Activated effector memory CD4-positive, alpha-beta T cell treated with anti-CD3 and anti-CD28 coated beads, Interleukin-2, amount 50 U/mL, for 16 hours (primary cell): ENCODE measurements around the gene EIF4ENIF1.
"Not testable (repeated sequence)": the region's sequence is repeated elsewhere in the genome, so short reads cannot be mapped to it uniquely, and the experiment has no call there.

Source experiments
- DNase-seq: peaks from one replicate; pipeline ENCODE4 v3.0.0-alpha.2; 2020

EIF4ENIF1 gene

DNA sequence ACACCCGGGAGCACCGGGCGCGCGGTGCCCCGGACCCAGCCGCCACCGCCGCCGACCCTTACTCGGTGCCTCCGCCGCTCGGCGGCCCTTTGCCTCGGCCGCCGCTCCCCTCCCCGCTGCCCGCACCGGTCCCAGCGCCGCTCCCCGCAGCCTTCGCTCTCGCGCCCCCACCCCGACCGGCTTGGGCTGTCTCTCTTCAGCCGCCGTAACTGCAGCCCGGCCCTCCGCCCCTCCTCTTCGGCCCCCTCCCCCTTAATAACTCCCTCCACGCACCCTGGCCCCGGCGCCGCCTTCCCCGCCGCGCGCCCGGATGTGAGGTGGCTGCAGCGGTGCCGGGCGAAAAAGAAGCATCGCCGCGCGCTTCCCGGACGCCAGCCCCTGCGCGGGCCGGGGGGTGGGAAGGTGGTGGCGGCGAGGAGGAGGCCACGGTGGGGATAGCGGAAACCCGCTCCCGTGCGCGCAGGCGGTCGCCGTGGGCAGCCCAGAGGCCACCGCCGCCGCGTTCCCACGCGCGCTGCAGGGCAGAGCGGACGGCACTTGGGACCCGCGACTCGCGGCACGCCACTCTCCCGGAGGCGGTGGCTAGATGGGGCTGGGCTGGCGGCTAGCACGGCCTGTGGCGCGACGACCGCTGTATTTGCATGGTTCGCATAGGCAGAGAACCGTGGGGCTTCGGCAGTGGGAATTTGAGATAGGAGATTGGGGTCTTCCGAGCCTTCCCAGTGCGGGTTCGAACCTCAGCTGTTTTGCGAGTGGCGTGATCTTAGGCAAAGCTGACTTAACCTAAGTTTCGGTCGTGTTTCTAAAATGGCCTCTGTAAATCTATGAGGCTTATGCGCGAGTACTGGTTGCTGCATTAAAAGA, at the start of gene EIF4ENIF1:
Gene EIF4ENIF1, minus strand, starts transcription at position 211 of the 864 bp plus-strand sequence. CDS start 1,124 bp downstream, outside the sequence.
- peak; percentile 93 for DNase-seq

GRCh38 chr22:31538815-31539214, 49.2 kb upstream of the EIF4ENIF1 start:
- no peak for DNase-seq

- peak; percentile 70 for DNase-seq
These were observed 47.4 kb upstream of the EIF4ENIF1 start for GRCh38 chr22:31537019-31537535.

GRCh38 chr22:31533374-31533773, 43.7 kb upstream of the EIF4ENIF1 start:
- no peak for DNase-seq

DNA sequence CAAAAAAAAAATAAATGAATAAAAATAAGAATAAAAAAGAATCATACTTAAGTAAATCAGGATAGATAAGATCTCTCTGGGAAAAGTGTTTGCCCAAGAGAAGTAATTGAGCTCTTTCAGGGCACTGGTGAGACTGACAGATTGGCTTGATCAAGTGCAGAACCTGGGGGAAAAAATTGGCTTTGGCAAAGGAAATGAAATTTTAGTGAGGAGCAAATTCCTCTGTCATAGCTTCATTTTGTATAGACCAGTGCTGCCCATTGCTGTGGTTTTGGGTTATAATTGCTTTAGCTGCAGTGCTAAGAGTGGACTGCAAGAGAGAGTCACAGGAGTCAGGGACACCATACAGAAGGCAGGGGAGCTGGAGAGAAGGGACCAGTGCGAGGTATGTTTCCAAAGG, 42.4 kb upstream of the EIF4ENIF1 start:
- DNase-seq: no peak

GRCh38 chr22:31530823-31531195, 41.2 kb upstream of the EIF4ENIF1 start:
- DNase-seq: no peak

DNA sequence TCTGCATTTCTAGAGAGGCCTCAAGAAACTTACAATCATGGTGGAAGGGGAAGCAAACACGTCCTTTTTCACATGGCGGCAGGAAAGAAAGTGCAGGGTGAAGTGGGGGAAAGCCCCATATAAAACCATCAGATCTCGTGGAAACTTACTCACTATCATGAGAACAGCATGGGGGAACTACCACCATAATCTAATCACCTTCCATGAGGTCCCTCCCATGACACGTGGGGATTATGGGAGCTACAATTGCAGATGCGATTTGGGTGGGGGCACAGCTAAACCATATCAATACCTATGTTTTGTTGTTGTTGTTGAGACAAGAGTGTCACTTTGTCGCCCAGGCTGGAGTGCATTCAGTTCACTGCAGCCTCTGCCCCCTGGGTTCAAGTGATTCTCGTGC, 36.6 kb upstream of the EIF4ENIF1 start:
- DNase-seq: peak; percentile 74

GRCh38 chr22:31524132-31524531, 34.5 kb upstream of the EIF4ENIF1 start:
- not testable (repeated sequence) for DNase-seq

DNA sequence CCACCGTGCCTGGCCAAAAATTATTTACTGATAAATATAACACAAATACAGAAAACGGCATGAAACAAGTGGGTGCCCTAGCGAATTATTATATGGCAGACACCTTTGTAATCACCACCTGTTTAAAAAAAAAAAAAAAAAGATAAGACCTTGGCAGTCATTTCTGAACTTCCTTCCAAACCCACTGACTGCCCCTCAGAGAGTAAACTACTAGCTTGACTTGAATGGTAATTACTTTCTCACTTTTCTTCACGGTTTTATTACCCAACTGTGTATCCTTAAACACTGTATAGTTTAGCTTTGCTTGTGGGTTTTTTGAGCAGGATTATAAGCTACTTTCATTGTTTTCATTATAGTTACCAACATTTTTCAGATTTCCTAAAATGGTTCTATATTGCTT, 30.4 kb upstream of the EIF4ENIF1 start:
- DNase-seq: no peak

DNA sequence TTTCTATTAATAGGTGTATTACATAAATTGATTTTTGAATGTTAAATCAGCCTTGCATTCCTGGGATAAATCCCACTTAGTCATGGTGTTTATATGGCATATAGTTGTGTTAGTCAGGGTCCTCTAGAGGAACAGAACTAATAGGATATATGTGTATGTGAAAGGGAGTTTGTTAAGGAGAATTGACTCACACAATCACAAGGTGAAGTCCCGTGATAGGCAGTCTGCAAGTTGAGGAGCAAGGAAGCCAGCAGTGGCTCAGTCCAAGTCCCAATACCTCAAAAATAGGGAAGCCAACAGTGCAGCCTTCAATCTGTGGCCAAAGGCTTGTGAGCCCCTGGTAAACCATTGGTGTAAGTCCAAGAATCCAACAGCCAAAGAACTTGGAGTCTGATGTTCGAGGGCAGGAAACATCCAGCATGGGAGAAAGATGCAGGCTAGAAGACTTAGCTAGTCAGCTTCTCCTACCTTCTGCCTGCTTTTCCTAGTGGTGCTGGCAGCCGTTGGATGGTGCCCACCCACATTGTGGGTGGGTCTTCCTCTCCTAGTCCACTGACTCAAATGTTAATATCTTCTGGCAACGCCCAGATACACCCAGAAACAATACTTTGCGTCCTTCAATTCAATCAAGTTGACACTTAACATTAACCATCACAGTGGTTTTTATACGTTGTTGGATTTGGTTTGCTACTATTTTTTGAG, 19.6 kb upstream of the EIF4ENIF1 start:
- no peak for DNase-seq

DNA sequence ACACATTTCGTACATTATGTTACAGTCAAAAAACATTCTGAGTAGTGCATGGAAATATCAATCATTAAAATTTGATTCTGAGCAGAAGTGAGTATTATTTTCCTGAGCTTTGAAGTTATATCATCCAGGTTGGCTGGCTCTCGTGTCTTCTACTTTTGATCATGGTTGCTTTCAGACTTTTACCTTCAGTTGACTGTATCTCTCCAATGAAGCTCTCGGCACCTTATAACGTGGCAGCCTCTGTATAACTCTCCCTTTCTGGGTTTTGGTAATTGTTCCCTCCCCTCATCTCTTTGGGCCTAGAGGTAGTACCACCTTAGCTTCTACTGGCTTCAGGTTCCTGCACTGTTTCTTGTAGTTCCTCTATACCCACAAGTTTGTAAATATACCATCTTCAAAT, 18.9 kb upstream of the EIF4ENIF1 start:
- no peak for DNase-seq

DNA sequence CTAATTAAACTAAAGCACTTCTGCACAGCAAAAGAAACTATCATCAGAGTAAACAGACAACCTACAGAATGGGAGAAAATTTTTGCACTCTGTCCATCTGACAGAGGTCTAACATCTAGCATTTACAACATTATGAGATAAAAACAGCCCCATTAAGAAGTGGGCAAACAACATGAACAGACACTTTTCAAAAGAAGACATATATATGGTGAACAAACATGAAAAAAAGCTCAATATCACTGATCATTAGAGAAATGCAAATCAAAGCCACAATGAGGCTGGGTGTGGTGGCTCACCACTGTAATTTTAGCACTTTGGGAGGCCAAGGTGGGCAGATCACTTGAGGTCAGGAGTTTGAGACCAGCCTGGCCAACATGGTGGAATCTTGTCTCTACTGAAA, 17.9 kb upstream of the EIF4ENIF1 start:
- not testable (repeated sequence) for DNase-seq

- no peak for DNase-seq
These were observed 14.6 kb upstream of the EIF4ENIF1 start for GRCh38 chr22:31504282-31504681.

DNA sequence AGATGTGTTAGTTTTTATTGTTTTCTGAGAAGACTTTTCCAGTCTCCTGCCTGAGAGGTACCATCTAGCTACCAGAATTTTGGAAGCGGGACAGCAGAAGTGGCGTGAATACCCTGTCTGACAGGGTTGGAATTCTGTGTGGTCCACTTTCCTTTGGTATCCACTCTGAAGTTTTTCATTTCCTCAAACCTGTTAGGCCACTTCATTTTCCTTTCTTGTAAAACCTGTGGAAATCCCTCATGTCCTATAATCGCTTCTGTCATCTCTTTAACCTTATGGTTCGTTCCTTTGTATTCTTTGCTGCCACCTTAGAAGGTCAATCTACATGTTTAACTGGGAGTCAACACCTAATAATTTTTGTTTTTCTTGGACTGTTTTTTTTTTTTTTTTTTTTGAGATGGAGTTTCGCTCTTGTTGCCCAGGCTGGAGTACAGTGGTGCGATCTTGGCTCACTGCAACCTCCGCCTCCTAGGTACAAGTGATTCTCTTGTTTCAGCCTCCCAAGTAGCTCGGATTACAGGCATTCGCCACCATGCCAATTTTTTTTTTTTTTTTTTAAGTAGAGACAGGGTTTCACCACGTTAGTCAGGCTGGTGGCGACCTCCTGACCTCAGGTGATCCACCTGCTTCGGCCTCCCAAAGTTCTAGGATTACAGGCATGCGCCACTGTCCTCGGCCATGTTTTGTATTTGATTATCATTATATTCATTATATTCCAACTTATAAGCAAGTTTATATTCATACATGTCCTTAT, 13.7 kb upstream of the EIF4ENIF1 start:
- DNase-seq: no peak

GRCh38 chr22:31501738-31502137, 12.1 kb upstream of the EIF4ENIF1 start:
- no peak for DNase-seq

DNA sequence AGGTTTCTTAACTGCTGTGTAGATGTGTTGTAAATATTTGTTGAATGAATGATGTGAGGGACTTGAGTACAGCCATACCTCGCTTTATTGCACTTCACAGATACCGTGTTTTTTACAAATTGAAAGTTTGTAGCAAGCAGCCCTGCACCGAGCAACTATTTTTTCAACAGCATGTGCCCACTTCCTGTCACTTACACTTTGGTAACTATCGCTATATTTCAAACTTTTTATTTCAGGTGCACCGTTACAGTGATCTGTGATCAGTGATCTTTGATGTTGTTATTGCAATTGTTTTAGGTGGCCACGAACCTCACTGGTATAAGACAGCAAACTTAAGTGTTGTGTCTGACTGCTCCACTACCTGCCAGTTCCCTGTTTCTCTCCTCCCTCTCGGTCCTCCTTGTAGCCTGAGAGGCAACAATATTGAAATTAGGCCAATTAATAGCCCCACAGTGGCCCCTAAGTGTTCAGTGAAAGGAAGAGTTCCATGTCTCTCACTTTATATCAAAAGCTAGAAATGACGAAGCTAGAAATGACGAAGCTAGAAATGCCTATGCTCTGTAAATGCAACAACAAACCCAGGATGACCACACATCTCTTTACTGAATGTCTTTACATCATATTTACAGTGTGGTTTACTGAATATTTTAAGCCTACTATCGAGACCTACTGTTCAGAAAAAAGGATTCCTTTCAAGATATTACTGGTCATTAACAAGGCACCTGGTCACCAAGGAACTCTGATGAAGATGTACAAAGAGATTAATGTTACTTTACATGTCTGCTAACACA, 7.7 kb upstream of the EIF4ENIF1 start:
- no peak for DNase-seq

DNA sequence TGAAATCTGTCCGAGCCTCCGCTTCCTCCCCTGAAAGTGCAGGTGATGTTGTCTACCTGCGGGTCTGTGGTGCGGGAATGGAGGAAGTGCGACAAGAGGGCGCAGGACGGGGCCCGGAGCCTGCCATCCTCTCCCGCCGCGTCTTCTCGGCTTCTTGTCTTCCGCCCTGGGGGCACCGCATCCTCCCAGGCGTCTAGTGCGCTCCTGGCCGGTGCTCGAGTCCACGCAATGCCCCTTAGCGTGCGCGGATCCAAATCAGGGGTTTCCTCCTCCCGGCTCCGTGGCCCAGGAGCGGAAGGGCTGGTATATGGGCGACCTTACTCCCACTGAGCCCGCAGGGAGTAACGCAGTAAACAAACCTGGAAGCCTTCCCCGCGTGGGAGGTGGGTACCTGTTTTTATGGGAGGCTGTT, 7.1 kb upstream of the EIF4ENIF1 start:
- peak; percentile 83 for DNase-seq

- DNase-seq: peak; percentile 99
These were observed 6.5 kb upstream of the EIF4ENIF1 start, which contains the start of gene SFI1 for GRCh38 chr22:31496007-31496734. TSS of gene SFI1 (plus strand) at chr22:31496536. CDS start at chr22:31508285, 11,749 bp downstream.

DNA sequence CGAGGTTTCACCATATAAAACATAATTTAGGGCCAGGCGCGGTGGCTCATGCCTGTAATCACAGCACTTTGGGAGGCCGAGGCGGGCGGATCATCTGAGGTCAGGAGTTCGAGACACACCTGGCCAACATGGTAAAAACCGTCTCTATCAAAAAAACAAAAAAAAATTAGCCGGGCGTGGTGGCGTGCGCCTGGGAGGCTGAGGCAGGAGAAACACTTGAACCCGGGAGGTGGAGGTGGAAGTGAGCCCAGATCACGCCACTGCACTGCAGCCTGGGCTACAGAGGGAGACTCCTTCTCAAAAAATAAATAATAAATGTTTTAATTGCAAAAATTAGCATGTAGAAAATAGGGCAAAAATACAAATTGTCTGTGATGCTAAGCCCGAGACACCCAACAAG, 5.7 kb upstream of the EIF4ENIF1 start:
- no peak for DNase-seq

- DNase-seq: not testable (repeated sequence)
These were observed 3.7 kb upstream of the EIF4ENIF1 start for GRCh38 chr22:31493355-31493754.

GRCh38 chr22:31492151-31492550, 2.5 kb upstream of the EIF4ENIF1 start:
- DNase-seq: no peak
